WTC11 (cell line): ENCODE data around the gene TCF7L2.

Source experiments
- CBFB ChIP-seq: sonication (generic); formaldehyde crosslinking; IDR thresholded peaks from 2 replicates; pipeline ENCODE4 v1.8.1; 2022; ENCODE audit warnings: mild to moderate bottlenecking, low read depth, missing genetic modification reagents
- CREM ChIP-seq: sonication (generic); formaldehyde crosslinking; IDR thresholded peaks from 2 replicates; pipeline ENCODE4 v1.8.1; 2022; ENCODE audit warnings: mild to moderate bottlenecking, missing genetic modification reagents, moderate library complexity
- JUN ChIP-seq: sonication (generic); formaldehyde crosslinking; IDR thresholded peaks from 2 replicates; pipeline ENCODE4 v1.8.0; 2023; ENCODE audit warnings: mild to moderate bottlenecking, missing genetic modification reagents
- MYBL2 ChIP-seq: sonication (generic); formaldehyde crosslinking; IDR thresholded peaks from 2 replicates; pipeline ENCODE4 v1.8.1; 2023; ENCODE audit warnings: mild to moderate bottlenecking, moderate library complexity, missing genetic modification reagents
- SMAD4 ChIP-seq: sonication (generic); formaldehyde crosslinking; IDR thresholded peaks from 2 replicates; pipeline ENCODE4 v1.8.0; 2022; ENCODE audit warnings: mild to moderate bottlenecking, missing genetic modification reagents
- TP53 ChIP-seq: sonication (generic); formaldehyde crosslinking; IDR thresholded peaks from 2 replicates; pipeline ENCODE4 v1.8.1; 2023; ENCODE audit warnings: mild to moderate bottlenecking, missing genetic modification reagents
- ZNF138 ChIP-seq: sonication (generic); formaldehyde crosslinking; conservative IDR thresholded peaks from 2 replicates; pipeline ENCODE4 v1.8.1; 2022; ENCODE audit warnings: mild to moderate bottlenecking, moderate library complexity, missing genetic modification reagents
- TF ChIP-seq, protein P1 (sequence below): sonication (generic); formaldehyde crosslinking; IDR thresholded peaks from 2 replicates; pipeline ENCODE4 v1.8.1; 2023; ENCODE audit warnings: mild to moderate bottlenecking, moderate library complexity, missing genetic modification reagents
- TF ChIP-seq, protein P2 (sequence below): fragments of 200-600 bp; IDR thresholded peaks from 2 replicates; pipeline ENCODE4 v1.8.0; 2022; ENCODE audit warnings: antibody characterized with exemption
- TF ChIP-seq, protein P3 (sequence below): sonication (generic); formaldehyde crosslinking; IDR thresholded peaks from 2 replicates; pipeline ENCODE4 v1.8.0; 2022; ENCODE audit warnings: mild to moderate bottlenecking, missing genetic modification reagents
- TF ChIP-seq, protein P4 (sequence below): sonication (generic); formaldehyde crosslinking; IDR thresholded peaks from 2 replicates; pipeline ENCODE4 v1.8.1; 2022; ENCODE audit warnings: low read depth, missing genetic modification reagents, borderline replicate concordance

DNA sequence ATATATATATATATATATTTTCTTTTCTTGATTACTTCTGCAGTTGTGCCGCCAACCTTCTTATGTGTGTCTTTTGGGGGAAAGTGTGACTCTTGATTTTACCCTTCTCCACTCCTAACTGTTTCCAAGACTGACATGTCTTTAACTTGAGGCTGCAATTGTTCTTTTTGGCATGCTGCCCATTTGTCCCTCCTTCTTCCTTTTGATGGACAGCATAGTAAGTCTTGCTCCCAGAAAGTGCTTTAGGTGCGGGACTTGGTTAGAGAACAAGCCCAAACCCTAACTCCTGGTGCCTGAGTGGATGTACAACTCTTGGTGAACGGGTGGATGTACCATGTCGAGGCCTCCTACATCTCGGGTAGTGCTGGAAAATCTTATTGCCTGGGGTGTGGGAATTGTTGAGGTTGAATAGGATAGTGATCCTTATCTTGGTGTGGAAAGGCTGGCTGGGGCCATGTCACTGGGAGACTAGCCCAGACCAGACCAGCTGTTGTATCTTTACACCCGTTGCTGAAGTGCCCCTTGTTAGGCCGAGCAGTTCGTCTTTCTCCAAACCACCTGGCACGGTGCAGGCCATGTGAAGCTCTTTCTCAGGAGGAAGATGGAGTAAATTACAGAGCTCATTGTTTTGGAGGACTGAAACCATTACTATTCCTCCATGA is 16.3 kb downstream of the TCF7L2 start:
- TF ChIP-seq, protein P1, sequence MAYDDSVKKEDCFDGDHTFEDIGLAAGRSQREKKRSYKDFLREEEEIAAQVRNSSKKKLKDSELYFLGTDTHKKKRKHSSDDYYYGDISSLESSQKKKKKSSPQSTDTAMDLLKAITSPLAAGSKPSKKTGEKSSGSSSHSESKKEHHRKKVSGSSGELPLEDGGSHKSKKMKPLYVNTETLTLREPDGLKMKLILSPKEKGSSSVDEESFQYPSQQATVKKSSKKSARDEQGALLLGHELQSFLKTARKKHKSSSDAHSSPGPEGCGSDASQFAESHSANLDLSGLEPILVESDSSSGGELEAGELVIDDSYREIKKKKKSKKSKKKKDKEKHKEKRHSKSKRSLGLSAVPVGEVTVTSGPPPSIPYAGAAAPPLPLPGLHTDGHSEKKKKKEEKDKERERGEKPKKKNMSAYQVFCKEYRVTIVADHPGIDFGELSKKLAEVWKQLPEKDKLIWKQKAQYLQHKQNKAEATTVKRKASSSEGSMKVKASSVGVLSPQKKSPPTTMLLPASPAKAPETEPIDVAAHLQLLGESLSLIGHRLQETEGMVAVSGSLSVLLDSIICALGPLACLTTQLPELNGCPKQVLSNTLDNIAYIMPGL = no peak
- TF ChIP-seq, protein P2, sequence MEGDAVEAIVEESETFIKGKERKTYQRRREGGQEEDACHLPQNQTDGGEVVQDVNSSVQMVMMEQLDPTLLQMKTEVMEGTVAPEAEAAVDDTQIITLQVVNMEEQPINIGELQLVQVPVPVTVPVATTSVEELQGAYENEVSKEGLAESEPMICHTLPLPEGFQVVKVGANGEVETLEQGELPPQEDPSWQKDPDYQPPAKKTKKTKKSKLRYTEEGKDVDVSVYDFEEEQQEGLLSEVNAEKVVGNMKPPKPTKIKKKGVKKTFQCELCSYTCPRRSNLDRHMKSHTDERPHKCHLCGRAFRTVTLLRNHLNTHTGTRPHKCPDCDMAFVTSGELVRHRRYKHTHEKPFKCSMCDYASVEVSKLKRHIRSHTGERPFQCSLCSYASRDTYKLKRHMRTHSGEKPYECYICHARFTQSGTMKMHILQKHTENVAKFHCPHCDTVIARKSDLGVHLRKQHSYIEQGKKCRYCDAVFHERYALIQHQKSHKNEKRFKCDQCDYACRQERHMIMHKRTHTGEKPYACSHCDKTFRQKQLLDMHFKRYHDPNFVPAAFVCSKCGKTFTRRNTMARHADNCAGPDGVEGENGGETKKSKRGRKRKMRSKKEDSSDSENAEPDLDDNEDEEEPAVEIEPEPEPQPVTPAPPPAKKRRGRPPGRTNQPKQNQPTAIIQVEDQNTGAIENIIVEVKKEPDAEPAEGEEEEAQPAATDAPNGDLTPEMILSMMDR = no peak
- TF ChIP-seq SMAD4 (CRISPR knock-in tag) (no peak), ZNF138 (CRISPR knock-in tag) (no peak), CBFB (no peak), TP53 (no peak), MYBL2 (no peak), CREM (CRISPR knock-in tag) (no peak), JUN (CRISPR knock-in tag) (no peak)
- TF ChIP-seq, protein P3, sequence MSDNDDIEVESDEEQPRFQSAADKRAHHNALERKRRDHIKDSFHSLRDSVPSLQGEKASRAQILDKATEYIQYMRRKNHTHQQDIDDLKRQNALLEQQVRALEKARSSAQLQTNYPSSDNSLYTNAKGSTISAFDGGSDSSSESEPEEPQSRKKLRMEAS (CRISPR knock-in tag) = no peak
- TF ChIP-seq, protein P4, sequence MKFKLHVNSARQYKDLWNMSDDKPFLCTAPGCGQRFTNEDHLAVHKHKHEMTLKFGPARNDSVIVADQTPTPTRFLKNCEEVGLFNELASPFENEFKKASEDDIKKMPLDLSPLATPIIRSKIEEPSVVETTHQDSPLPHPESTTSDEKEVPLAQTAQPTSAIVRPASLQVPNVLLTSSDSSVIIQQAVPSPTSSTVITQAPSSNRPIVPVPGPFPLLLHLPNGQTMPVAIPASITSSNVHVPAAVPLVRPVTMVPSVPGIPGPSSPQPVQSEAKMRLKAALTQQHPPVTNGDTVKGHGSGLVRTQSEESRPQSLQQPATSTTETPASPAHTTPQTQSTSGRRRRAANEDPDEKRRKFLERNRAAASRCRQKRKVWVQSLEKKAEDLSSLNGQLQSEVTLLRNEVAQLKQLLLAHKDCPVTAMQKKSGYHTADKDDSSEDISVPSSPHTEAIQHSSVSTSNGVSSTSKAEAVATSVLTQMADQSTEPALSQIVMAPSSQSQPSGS (CRISPR knock-in tag) = no peak
